GM12874 (cell line): ENCODE results near the gene FOXC1.

Experiments used
- TF ChIP-seq, protein P1 (sequence below): IDR thresholded peaks from 2 replicates; pipeline ENCODE4 v1.5.1; 2011; ENCODE audit warnings: low read depth, mild to moderate bottlenecking, control low read depth, low read length, moderate library complexity; ENCODE audit not compliant: insufficient read depth

FOXC1 gene

DNA sequence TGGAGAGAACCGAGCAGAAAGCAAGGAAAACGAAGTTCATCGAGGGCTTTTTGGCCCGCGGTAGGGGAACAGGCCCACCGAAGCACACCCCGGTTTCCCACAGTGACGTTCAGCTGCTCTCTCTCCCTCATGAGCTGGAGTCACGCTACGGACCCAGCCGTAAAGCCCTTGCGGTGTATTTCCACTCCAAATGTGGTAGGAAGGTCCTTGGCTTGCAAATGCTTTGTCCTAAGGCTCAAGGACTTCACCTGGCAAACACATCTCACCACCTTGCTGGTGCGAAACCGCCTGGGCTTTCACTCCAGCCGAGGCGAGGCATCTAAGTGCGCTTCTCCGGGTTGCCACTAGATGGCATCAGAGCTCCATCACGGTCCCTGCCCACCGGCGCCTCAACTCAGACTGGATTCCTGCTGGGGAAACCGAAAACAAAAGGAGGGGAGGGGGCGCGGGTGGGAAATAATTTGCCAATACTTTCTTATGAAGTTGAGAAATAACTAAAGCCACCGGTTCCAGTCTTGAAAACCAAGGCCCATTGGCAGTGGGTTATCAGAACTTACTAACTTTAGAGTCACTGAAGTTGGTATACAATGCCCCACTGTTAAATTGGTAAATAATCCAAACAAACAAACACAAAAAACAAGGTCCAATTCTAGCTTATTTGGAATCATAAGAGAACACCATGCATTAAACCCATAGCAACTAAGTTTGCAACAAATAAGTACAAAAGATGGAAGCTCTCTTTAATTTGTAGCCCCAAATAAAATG lies 13.4 kb upstream of the FOXC1 start:
- TF ChIP-seq, protein P1, sequence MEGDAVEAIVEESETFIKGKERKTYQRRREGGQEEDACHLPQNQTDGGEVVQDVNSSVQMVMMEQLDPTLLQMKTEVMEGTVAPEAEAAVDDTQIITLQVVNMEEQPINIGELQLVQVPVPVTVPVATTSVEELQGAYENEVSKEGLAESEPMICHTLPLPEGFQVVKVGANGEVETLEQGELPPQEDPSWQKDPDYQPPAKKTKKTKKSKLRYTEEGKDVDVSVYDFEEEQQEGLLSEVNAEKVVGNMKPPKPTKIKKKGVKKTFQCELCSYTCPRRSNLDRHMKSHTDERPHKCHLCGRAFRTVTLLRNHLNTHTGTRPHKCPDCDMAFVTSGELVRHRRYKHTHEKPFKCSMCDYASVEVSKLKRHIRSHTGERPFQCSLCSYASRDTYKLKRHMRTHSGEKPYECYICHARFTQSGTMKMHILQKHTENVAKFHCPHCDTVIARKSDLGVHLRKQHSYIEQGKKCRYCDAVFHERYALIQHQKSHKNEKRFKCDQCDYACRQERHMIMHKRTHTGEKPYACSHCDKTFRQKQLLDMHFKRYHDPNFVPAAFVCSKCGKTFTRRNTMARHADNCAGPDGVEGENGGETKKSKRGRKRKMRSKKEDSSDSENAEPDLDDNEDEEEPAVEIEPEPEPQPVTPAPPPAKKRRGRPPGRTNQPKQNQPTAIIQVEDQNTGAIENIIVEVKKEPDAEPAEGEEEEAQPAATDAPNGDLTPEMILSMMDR, result peak; percentile 92

DNA sequence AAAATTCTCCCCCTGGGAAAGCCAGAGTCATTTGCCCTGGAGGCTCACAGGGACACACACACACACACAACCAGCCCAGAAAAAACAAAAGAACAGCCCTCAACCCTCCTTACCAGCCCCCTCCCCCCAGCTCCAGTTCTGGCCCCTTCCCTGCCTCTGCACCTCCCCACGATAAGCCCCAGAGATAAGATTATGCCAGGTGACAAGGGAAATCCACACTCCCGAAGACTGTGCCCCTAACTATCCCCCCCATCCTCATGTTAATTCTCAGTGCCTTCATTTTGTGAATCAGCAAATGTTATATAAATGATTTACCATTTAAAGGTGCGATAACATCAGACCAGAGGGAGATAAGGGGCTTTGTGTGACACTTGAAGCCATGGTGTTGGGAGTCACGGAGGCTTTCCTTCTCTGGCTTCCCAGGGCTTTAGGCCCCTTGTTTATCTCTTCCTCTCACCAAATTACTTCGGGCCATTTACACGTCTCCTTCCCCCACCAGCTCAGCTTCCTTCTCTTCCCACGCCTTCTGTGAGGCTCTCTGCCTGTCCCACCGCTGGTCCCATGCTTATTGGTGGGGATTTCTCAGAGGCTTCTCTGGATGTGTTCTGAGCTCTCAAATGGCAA lies 12.5 kb upstream of the FOXC1 start:
- TF ChIP-seq, protein P1, result no peak

DNA sequence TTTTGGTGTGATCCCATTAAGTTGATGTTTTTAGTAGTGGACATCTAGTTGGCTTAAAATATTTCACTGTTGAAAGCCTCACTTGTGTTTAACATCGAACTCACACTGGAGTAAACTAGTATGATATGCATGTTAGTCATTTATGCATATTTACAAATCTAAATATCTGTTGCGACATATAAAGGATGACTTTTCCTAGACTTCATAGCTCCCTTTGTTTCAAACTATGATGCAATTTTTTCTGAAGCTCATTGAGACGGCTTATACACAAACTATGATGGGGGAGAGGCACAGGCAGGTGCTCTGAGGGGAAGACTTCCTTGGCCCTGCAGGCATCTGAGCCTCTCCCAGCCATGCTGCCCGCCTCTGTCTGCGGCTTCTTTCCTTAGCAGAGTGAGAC lies 11.8 kb upstream of the FOXC1 start:
- TF ChIP-seq, protein P1, result no peak

DNA sequence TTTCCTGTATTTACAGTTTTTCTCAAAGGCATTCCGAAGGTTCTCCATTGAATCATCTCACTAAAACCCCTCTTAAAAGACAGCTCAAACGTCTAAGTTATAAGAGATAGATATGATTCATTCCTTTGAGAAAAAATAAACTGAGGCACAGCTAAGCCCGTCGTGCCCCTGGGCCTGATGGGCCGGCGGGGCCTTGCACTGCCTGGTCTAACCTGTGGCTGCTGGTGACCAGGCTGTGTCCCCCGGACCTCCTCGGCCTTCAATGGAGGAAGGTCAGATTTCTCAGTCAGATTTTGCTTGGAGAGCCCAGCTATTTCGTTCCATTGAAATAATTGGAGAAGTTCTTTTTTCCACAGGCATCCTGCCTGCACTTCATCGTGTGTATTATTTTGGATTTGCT lies 11.3 kb upstream of the FOXC1 start:
- TF ChIP-seq, protein P1, result no peak

DNA sequence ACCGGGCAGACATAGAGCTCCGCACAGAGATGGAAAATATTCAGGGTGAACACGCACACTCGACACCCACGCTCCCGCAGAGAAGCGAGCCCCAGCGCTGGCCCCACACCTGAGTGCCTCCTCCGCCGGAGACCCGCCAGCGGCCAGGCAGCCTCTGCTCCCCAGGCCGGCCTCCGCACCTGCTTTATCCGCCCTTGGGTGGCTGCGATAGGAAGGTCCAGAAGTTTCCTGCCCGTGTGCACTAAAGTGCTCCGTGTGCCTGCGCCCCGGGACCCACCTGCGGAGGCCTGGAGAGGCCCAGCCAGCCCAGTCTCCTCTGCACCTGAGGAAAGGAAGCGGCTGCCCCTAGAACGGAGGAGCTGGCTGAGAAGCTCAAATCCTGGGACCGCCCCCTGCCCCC lies 10.8 kb upstream of the FOXC1 start:
- TF ChIP-seq, protein P1, result no peak

DNA sequence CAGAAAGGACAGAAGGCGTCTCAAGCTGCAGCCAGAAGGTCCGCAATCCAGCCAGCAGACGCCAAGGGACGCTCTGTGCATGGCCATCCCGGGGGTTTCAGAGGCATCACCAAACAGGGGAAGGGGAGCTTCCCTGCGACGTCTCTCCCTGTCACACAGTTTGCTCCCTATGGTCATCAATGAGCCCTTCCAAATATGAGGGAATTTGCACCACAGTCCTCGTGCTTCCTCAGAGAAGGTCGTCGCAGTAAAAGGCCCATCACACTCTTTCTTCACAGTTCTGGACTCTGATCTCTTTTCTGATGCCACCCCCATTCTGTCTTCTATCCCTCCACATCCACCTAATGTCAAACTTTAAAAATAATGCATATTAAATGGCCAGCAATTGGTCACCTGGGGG lies 10.2 kb upstream of the FOXC1 start:
- TF ChIP-seq, protein P1, result no peak

DNA sequence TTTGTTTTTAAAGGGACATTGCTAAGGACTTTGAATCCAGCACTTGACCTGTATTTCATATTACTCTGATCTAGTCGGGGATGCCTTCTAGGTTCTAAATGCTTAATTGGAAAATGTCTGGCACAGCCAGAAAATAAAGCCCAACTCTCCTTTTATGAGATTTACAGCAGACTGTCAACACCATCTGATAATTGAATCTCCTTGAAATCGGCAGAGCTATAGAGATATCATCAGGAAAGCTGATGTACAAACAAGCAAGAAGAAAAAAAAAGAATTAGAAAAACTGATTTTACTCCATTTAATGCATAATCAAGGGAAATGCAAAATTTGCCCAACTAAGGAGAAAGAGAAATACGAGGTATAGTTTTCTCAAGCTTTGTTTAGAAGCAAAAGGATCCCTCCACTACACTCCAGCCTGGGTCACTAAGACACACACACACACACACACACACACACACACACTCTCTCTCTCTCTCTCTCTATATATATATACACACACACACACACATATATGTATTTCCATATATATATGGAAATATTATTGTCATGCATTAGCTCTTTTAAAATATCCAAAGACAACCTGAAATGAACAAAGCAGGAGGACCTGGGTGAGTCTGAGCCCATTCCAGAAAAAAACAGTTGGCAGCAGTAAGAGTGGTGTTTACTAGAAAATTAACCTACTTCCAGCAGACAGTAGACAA lies 9.5 kb upstream of the FOXC1 start:
- TF ChIP-seq, protein P1, result no peak
